Endothelial cell of umbilical vein (primary cell): ENCODE results near the gene PGP.

Experiments
- CTCF ChIP-seq, 2 donors: IDR thresholded peaks; 1 replicate in 1 of 2; 2 replicates in 1 of 2; pipeline ENCODE4 v1.5.1; 2011; ENCODE audit warnings: low read length in 2 of 2, mild to moderate bottlenecking in 2 of 2, moderate library complexity in 2 of 2, control low read depth in 1 of 2, inconsistent platforms in 1 of 2, low read depth in 1 of 2; ENCODE audit not compliant: insufficient read depth in 1 of 2; ENCODE audit errors: extremely low read depth in 1 of 2
- GATA2 ChIP-seq: IDR thresholded peaks from 2 replicates; pipeline ENCODE4 v1.7.0; 2011; ENCODE audit warnings: low read depth, mild to moderate bottlenecking, moderate library complexity, mixed read lengths, low read length; ENCODE audit not compliant: insufficient read length, insufficient read depth

- TF ChIP-seq CTCF (IDR thresholded peaks at IDR 0.05; ENCODE audit: extremely low read depth in 1 of 2, insufficient read depth in 1 of 2, low read depth in 1 of 2, low read length in 2 of 2) (no peak), GATA2 (no peak)
These were observed 40.7 kb downstream of the PGP start for GRCh38 chr16:2173916-2174315.
